K562 (cell line): ENCODE data around the gene GBX1. TPM values are rescaled to one million over a fixed set of nuclear protein-coding genes. Genes with fewer than 3 reads are reported as not detected.

Experiments
- ATAC-seq: fragments of 200-7000 bp; cut with Tn5 transposase; 3 replicates; pipeline ENCODE4 v1.9.1; 2020; ENCODE audit warnings: moderate library complexity
- BruUV-seq: library from RNA; stranded (reverse); fragments of 400-500 nt; replicated peaks from 2 replicates; lab custom pipeline; 2021; lab: Mats Ljungman, UMichigan
- CTCF ChIA-PET: fragments of 300-600 bp; formaldehyde crosslinking; extraction: SDS; loops from one replicate; lab custom pipeline; 2021; ENCODE audit warnings: low intra/inter-chr PET ratio; lab: Yijun Ruan, JAX
- POLR2A ChIA-PET: fragments of 300-600, 350-650 bp; sonication (Branson Sonifier 250); formaldehyde crosslinking; extraction: SDS; loops from one replicate; lab custom pipeline; 2021; ENCODE audit warnings: antibody characterized with exemption, inconsistent platforms; lab: Yijun Ruan, JAX
- DNase-seq, 4 experiments: peaks; one replicate each; pipeline versions ENCODE4 v3.0.0 to v3.0.0-alpha.2; 2011 to 2018; ENCODE audit warnings: low spot score in 3 of 4, mixed read lengths in 3 of 4; ENCODE audit errors: extremely low read depth in 1 of 4
- FAIRE-seq: peaks from 2 replicates; lab custom pipeline; 2011; peaks lifted over from hg19 to GRCh38; lab: Jason Lieb, UNC
- H2AFZ ChIP-seq: 2 replicates; pipeline ENCODE4 v1.6.0; 2011; ENCODE audit warnings: low read depth, low read length, control low read depth, inconsistent platforms
- H3K27ac ChIP-seq: fragments of 200-600 bp; 3 replicates; pipeline ENCODE4 v1.8.0; 2011; ENCODE audit warnings: low read depth, mild to moderate bottlenecking, control low read depth, inconsistent platforms, low read length, moderate library complexity, mixed read lengths; ENCODE audit errors: extremely low read depth
- H3K27me3 ChIP-seq, 2 experiments: fragments of 300-600 bp in 1 of 2; 2 replicates in 1 of 2; 3 replicates in 1 of 2; pipeline versions ENCODE4 v1.6.0 to v1.8.0; 2011; ENCODE audit warnings: inconsistent platforms in 2 of 2, low read length in 2 of 2, mild to moderate bottlenecking in 1 of 2, mixed read lengths in 1 of 2, moderate library complexity in 1 of 2; ENCODE audit not compliant: control insufficient read depth in 2 of 2, insufficient read depth in 2 of 2
- H3K36me3 ChIP-seq: fragments of 300-600 bp; 3 replicates; pipeline ENCODE4 v1.8.0; 2011; ENCODE audit warnings: mild to moderate bottlenecking, low read length, inconsistent platforms; ENCODE audit not compliant: control insufficient read depth, insufficient read depth
- H3K4me1 ChIP-seq, 2 experiments: fragments of 200-600 bp in 1 of 2; replicated peaks in 1 of 2; 2 replicates in 1 of 2; 3 replicates in 1 of 2; pipeline versions ENCODE4 v1.5.1 to v1.8.0; 2011; ENCODE audit warnings: inconsistent platforms in 2 of 2, low read length in 2 of 2, mild to moderate bottlenecking in 1 of 2, mixed read lengths in 1 of 2, moderate library complexity in 1 of 2; ENCODE audit not compliant: control insufficient read depth in 2 of 2, insufficient read depth in 2 of 2
- H3K4me2 ChIP-seq: 2 replicates; pipeline ENCODE4 v1.6.1; 2011; ENCODE audit warnings: low read length, control low read depth, inconsistent platforms, mixed read lengths; ENCODE audit not compliant: insufficient read depth
- H3K4me3 ChIP-seq: fragments of 200-600 bp; sonication (generic), shearing (Covaris generic); 2 replicates; pipeline ENCODE4 v1.5.1; 2016; ENCODE audit warnings: control low read depth, inconsistent platforms
- H3K79me2 ChIP-seq: fragments of 200-600 bp; 3 replicates; pipeline ENCODE4 v1.8.0; 2011; ENCODE audit warnings: low read length, inconsistent platforms; ENCODE audit not compliant: control insufficient read depth, insufficient read depth
- H3K9ac ChIP-seq, 2 experiments: 2 replicates each; pipeline versions ENCODE4 v1.6.0 to v1.6.1; 2011; ENCODE audit warnings: low read depth in 2 of 2, low read length in 2 of 2, control low read depth in 1 of 2, inconsistent platforms in 1 of 2, mild to moderate bottlenecking in 1 of 2, mixed read lengths in 1 of 2; ENCODE audit not compliant: insufficient read depth in 1 of 2
- H3K9me1 ChIP-seq: one replicate; pipeline ENCODE4 v1.6.0; 2011; ENCODE audit warnings: inconsistent platforms, mild to moderate bottlenecking, low read length, moderate library complexity; ENCODE audit not compliant: control insufficient read depth, insufficient read depth
- H3K9me3 ChIP-seq: replicated peaks from 2 replicates; pipeline ENCODE4 v1.5.1; 2011; ENCODE audit warnings: low read depth, low read length, inconsistent platforms; ENCODE audit not compliant: control insufficient read depth, insufficient read depth
- H4K20me1 ChIP-seq: replicated peaks from 2 replicates; pipeline ENCODE4 v1.6.1; 2011; ENCODE audit warnings: low read length, inconsistent platforms, mixed read lengths; ENCODE audit not compliant: control insufficient read depth, insufficient read depth
- BRCA1 ChIP-seq, 2 experiments: fragments of 450-650 bp in 1 of 2; sonication (generic) in 1 of 2; formaldehyde crosslinking in 1 of 2; IDR thresholded peaks; 2 replicates each; pipeline versions ENCODE4 v1.5.0 to v1.6.1; 2017 to 2020; ENCODE audit warnings: mild to moderate bottlenecking in 1 of 2, missing genetic modification reagents in 1 of 2
- CBFA2T2 ChIP-seq: fragments of 450-650 bp; conservative IDR thresholded peaks from 2 replicates; pipeline ENCODE4 v1.6.1; 2017; ENCODE audit warnings: mild to moderate bottlenecking
- MTA1 ChIP-seq: fragments of 450-650 bp; IDR thresholded peaks from 2 replicates; pipeline ENCODE4 v1.6.1; 2017; ENCODE audit warnings: borderline replicate concordance
- TBL1XR1 ChIP-seq, 2 experiments: IDR thresholded peaks; 2 replicates each; pipeline ENCODE4 v1.6.1; 2012; ENCODE audit warnings: improper control_type of control experiment in 2 of 2, low read length in 2 of 2, mild to moderate bottlenecking in 1 of 2
- TCFL5 ChIP-seq: fragments of 250-450 bp; sonication (Bioruptor Pico); conservative IDR thresholded peaks from 2 replicates; pipeline ENCODE4 v1.6.1; 2021; ENCODE audit warnings: mild to moderate bottlenecking, moderate library complexity, matching md5 sums
- ZNF253 ChIP-seq: fragments of 250-450 bp; sonication (Bioruptor Pico); conservative IDR thresholded peaks from 2 replicates; pipeline ENCODE4 v1.6.1; 2021; ENCODE audit warnings: mild to moderate bottlenecking
- WGBS: fragments of 100-300 bp; shearing (Covaris generic); methylation state at CpG from one replicate; pipeline ENCODE4 v1.1.6; 2016; ENCODE audit warnings: low coverage, mixed read lengths; ENCODE audit not compliant: insufficient coverage; ENCODE audit errors: missing lambda C conversion rate; 5-methylcytosine and 5-hydroxymethylcytosine counted together
- in situ Hi-C: fragments of 300-500 bp; cut with MboI; formaldehyde crosslinking; loops from 4 replicates; pipeline ENCODE4 v1.15.0; 2018; ENCODE audit warnings: inconsistent platforms, mixed read lengths
- intact Hi-C: fragments of 100-400 bp; cut with micrococcal nuclease; formaldehyde crosslinking; loops from 2 replicates; pipeline ENCODE4 v1.14.2; 2022
- polyA plus RNA-seq, 8 experiments: library from polyadenylated mRNA; depleted of rRNA in 4 of 8; stranded (reverse) in 5 of 8; unstranded in 3 of 8; fragments of >200 nt; fragmentation: Nextera tagmentation in 2 of 8; fragmentation: Illumina TruSeq in 1 of 8; extraction: Ambion mirVana in 2 of 8; extraction: Trizol in 1 of 8; gene quantifications; 2 replicates each; pipeline versions ENCODE4 v1.2.1 to v1.2.3, GENCODE V29; 2011 to 2014; ENCODE audit warnings: inconsistent platforms in 1 of 8, missing spikeins in 1 of 8
- total RNA-seq, 7 experiments: library from RNA; depleted of rRNA in 6 of 7; stranded (reverse); fragments of >200 nt in 6 of 7; fragmentation: Illumina TruSeq in 2 of 7; extraction: Trizol in 2 of 7; gene quantifications; 2 replicates each; pipeline versions ENCODE4 v1.2.1 to v1.2.3, GENCODE V29; 2011 to 2021; ENCODE audit warnings: low replicate concordance in 1 of 7
- TF ChIP-seq, protein P1 (sequence below): fragments of 450-650 bp; IDR thresholded peaks from 2 replicates; pipeline ENCODE4 v1.6.1; 2016

The GBX1 gene
- total and polyA plus RNA-seq, 9 of the 15 experiments (the other 6 are each of a cell fraction or from before 2014, with no cell fraction given) = not detected

DNA sequence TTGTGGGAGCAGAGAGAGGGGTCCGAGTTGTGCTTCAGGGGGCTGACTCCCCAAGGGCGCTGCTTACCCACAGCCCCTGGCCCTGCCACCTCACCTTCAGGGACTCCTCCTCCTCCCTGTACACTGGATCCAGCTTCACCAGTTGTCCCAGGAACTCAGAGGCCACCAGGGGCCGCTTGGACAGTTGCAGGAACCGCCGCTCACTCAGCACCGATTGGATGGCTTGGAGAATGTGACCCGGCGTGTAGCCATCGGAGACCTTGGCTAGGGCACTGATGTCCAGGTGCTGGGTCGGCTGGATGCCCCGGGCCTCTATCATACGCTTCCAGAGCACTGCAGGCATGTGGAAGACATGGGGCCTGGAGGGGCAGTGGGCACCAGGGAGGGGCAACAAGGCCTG, 24.1 kb upstream of the GBX1 start (continued):
- no peak for TF ChIP-seq ZNF253

DNA sequence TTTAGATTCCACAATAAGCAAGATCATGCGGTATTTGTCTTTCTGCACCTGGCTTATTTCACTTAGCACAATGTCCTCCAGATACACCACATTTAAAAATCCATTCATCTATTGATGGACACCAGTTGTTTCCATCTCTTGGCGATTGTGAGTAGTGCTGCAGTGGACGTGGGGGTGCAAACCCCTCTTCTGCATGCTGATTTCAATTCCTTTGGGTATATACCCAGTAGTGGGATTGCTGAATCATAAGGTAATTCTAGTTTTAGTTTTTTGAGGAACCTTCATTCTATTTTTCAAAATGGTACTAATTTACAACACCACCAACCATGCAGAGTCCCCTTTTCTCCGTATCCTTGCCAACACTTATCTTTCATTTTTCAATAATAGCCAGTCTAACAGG, 21.5 kb upstream of the GBX1 start:
- Histone ChIP-seq H3K27me3 (peaks cover 66 to 73% of the 10 kb centered on the region in 2 experiments), H3K79me2 (no peaks in the 10 kb centered on the region), H3K9me1 (no peaks in the 10 kb centered on the region), H2AFZ (no peak overlapping the region), H3K4me1 (peaks cover 0 to 19% of the 10 kb centered on the region in 2 experiments; a peak in 2 of 5 replicates), H3K4me3 (no peak overlapping the region), H3K4me2 (no peak overlapping the region), H3K9me3 (no peaks in the 10 kb centered on the region; the same call in 1 of the 2 replicates), H3K27ac (no peak overlapping the region), H4K20me1 (peaks cover 5% of the 10 kb centered on the region; the same call in 1 of the 2 replicates), H3K36me3 (no peaks in the 10 kb centered on the region), H3K9ac (no peak overlapping the region)
- 5% methylated on average over 4 of the region's 4 CpGs for WGBS
- CTCF ChIA-PET = interaction anchor here (0.5 kb wide), 1 partner anchor 14 kb away, joined by 3 read pairs; no protein-coding TSS in a partner anchor
- TF ChIP-seq TBL1XR1 (IDR thresholded peaks at IDR 0.05; ENCODE audit: low read length in 2 of 2) (no peak), MTA1 (no peak), TCFL5 (CRISPR knock-in tag) (no peak), CBFA2T2 (no peak), BRCA1 (IDR thresholded peaks at IDR 0.05) (no peak), BRCA1 (CRISPR knock-in tag; IDR thresholded peaks at IDR 0.05) (no peak)
- TF ChIP-seq, protein P1, sequence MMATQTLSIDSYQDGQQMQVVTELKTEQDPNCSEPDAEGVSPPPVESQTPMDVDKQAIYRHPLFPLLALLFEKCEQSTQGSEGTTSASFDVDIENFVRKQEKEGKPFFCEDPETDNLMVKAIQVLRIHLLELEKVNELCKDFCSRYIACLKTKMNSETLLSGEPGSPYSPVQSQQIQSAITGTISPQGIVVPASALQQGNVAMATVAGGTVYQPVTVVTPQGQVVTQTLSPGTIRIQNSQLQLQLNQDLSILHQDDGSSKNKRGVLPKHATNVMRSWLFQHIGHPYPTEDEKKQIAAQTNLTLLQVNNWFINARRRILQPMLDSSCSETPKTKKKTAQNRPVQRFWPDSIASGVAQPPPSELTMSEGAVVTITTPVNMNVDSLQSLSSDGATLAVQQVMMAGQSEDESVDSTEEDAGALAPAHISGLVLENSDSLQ = no peak
- POLR2A ChIA-PET = interaction anchor here (0.6 kb wide), 1 partner anchor 242 kb away, joined by 3 read pairs; no protein-coding TSS in a partner anchor
- ATAC-seq = no peak
- in situ Hi-C loops = no loop called here
- no TSS peak for BruUV-seq
- DNase-seq = no peak
- intact Hi-C loops = no loop called here
- no peak for FAIRE-seq
